Measurements from ENCODE around the gene SPAG9.
A peak's percentile ranks its signal among the peaks of the same experiment; 100 is the strongest.

SPAG9 gene

DNA sequence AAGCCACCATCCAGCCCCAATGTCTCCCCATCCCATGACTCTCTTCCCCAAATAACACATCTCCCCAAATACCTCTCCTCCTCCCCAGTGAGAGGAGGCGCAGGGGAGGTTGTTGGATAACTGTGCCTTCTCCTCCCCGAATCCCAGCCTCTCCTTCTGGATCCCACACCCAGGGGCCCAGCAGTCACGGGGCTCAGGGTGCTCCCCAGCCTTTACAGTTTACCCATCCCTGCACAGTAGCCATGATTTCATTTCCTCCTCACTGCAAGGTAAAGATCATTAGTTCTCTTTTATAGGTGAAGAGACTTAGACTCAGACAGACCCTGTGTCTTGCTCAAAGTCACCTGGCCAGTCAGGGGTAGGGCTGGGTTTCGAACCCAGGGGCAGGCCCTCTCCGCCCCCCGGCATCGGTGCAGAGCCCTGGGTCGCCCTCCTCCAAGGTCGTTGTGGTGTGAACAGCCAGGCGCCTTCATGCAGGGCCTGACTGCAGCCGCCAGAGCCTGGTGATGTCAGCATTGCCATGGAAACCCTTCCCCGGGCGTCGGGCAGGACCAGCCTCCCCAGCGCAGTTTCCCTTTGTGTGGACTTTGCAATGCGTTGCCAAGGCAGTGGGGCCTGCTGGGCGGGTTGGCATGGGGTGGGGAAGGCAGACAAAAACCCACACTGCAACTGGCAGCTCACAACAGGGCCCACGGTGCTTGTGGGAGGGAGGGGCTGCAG lies 201.2 kb downstream of the SPAG9 start (continued):
- TF ChIP-seq ZNF610 (tag by site-specific recombination; IDR thresholded peaks at IDR 0.05; ENCODE audit: borderline replicate concordance) = no peak
- no peak for TF ChIP-seq ZNF311 (tag by site-specific recombination; IDR thresholded peaks at IDR 0.05; ENCODE audit: borderline replicate concordance)
- TF ChIP-seq, protein P1, sequence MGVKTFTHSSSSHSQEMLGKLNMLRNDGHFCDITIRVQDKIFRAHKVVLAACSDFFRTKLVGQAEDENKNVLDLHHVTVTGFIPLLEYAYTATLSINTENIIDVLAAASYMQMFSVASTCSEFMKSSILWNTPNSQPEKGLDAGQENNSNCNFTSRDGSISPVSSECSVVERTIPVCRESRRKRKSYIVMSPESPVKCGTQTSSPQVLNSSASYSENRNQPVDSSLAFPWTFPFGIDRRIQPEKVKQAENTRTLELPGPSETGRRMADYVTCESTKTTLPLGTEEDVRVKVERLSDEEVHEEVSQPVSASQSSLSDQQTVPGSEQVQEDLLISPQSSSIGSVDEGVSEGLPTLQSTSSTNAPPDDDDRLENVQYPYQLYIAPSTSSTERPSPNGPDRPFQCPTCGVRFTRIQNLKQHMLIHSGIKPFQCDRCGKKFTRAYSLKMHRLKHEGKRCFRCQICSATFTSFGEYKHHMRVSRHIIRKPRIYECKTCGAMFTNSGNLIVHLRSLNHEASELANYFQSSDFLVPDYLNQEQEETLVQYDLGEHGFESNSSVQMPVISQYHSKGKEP (tag by site-specific recombination; IDR thresholded peaks at IDR 0.05) = peak; percentile 57; the same call in 1 of the 2 replicates
- no peak for TF ChIP-seq PRDM6 (tag by site-specific recombination; IDR thresholded peaks at IDR 0.05)
- TF ChIP-seq ZNF19 (tag by site-specific recombination; IDR thresholded peaks at IDR 0.05; ENCODE audit: low read depth) = no peak
- TF ChIP-seq ZNF138 (tag by site-specific recombination; IDR thresholded peaks at IDR 0.05; ENCODE audit: borderline replicate concordance) = no peak
- TF ChIP-seq KLF1 (tag by site-specific recombination; IDR thresholded peaks at IDR 0.05) = no peak
- TF ChIP-seq ZNF174 (tag by site-specific recombination; IDR thresholded peaks at IDR 0.05) = no peak
- no peak for TF ChIP-seq ZNF211 (tag by site-specific recombination; IDR thresholded peaks at IDR 0.05; ENCODE audit: low read depth)
- TF ChIP-seq GLIS1 (tag by site-specific recombination; IDR thresholded peaks at IDR 0.05) = peak; percentile 78
- peak; percentile 98 for TF ChIP-seq ZNF18 (tag by site-specific recombination; IDR thresholded peaks at IDR 0.05)
- TF ChIP-seq GLIS2 (tag by site-specific recombination; IDR thresholded peaks at IDR 0.05) = peak; percentile 81
- TF ChIP-seq ZNF10 (tag by site-specific recombination; IDR thresholded peaks at IDR 0.05) = no peak
- no peak for TF ChIP-seq ZNF239 (tag by site-specific recombination; IDR thresholded peaks at IDR 0.05)
- peak; percentile 50; the same call in 1 of the 2 replicates for TF ChIP-seq ZNF341 (tag by site-specific recombination; IDR thresholded peaks at IDR 0.05; ENCODE audit: low read depth)
- peak; percentile 26; the same call in 1 of the 2 replicates for TF ChIP-seq KLF8 (tag by site-specific recombination; IDR thresholded peaks at IDR 0.05)
- TF ChIP-seq YY1 (tag by site-specific recombination; IDR thresholded peaks at IDR 0.05) = no peak
- TF ChIP-seq ZNF704 (tag by site-specific recombination; IDR thresholded peaks at IDR 0.05) = no peak
- TF ChIP-seq ZNF549 (tag by site-specific recombination; IDR thresholded peaks at IDR 0.05) = no peak
- TF ChIP-seq ZIC2 (tag by site-specific recombination; IDR thresholded peaks at IDR 0.05) = peak; percentile 79
- peak; percentile 79 for TF ChIP-seq EGR2 (tag by site-specific recombination; IDR thresholded peaks at IDR 0.05; ENCODE audit: low read depth)
- no peak for TF ChIP-seq ZNF24 (tag by site-specific recombination; IDR thresholded peaks at IDR 0.05)
- no peak for TF ChIP-seq ZFP3 (tag by site-specific recombination; IDR thresholded peaks at IDR 0.05; ENCODE audit: low read depth)
- no peak for TF ChIP-seq MEIS1 (CRISPR knock-in tag; IDR thresholded peaks at IDR 0.05; ENCODE audit: borderline replicate concordance)
- no peak for TF ChIP-seq ZNF747 (tag by site-specific recombination; IDR thresholded peaks at IDR 0.05)
- TF ChIP-seq ZNF114 (tag by site-specific recombination; IDR thresholded peaks at IDR 0.05) = no peak
- TF ChIP-seq ZNF664 (tag by site-specific recombination; IDR thresholded peaks at IDR 0.05) = no peak
- TF ChIP-seq PBX3 (CRISPR knock-in tag; IDR thresholded peaks at IDR 0.05) = no peak
- TF ChIP-seq HOXD13 (CRISPR knock-in tag; IDR thresholded peaks at IDR 0.05; ENCODE audit: borderline replicate concordance) = no peak
- TF ChIP-seq ZNF221 (tag by site-specific recombination; IDR thresholded peaks at IDR 0.05; ENCODE audit: borderline replicate concordance) = no peak
- TF ChIP-seq ZFHX2 (tag by site-specific recombination; conservative IDR thresholded peaks at IDR 0.05) = peak; percentile 83; the same call in 1 of the 2 replicates
- TF ChIP-seq, protein P2, sequence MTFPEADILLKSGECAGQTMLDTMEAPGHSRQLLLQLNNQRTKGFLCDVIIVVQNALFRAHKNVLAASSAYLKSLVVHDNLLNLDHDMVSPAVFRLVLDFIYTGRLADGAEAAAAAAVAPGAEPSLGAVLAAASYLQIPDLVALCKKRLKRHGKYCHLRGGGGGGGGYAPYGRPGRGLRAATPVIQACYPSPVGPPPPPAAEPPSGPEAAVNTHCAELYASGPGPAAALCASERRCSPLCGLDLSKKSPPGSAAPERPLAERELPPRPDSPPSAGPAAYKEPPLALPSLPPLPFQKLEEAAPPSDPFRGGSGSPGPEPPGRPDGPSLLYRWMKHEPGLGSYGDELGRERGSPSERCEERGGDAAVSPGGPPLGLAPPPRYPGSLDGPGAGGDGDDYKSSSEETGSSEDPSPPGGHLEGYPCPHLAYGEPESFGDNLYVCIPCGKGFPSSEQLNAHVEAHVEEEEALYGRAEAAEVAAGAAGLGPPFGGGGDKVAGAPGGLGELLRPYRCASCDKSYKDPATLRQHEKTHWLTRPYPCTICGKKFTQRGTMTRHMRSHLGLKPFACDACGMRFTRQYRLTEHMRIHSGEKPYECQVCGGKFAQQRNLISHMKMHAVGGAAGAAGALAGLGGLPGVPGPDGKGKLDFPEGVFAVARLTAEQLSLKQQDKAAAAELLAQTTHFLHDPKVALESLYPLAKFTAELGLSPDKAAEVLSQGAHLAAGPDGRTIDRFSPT (tag by site-specific recombination; IDR thresholded peaks at IDR 0.05) = peak; percentile 49; the same call in 1 of the 2 replicates
